Thyroid gland (tissue), 4 donors: ENCODE results near the gene TMEM164.

ENCODE experiments used
- POLR2A ChIP-seq, 2 donors: fragments of 450-650 bp; IDR thresholded peaks; one replicate each; pipeline ENCODE4 v1.6.1; 2017; ENCODE audit warnings: antibody characterized with exemption in 2 of 2, mild to moderate bottlenecking in 2 of 2, moderate library complexity in 1 of 2
- TF ChIP-seq, protein P1 (sequence below), 6 experiments: fragments of 200-600 bp in 3 of 6; fragments of 450-650 bp in 3 of 6; sonication (generic) in 3 of 6; IDR thresholded peaks; one replicate each; pipeline ENCODE4 v1.5.1; 2016 to 2019; ENCODE audit warnings: antibody characterized with exemption in 6 of 6, mild to moderate bottlenecking in 2 of 6, inconsistent platforms in 1 of 6, moderate library complexity in 1 of 6

DNA sequence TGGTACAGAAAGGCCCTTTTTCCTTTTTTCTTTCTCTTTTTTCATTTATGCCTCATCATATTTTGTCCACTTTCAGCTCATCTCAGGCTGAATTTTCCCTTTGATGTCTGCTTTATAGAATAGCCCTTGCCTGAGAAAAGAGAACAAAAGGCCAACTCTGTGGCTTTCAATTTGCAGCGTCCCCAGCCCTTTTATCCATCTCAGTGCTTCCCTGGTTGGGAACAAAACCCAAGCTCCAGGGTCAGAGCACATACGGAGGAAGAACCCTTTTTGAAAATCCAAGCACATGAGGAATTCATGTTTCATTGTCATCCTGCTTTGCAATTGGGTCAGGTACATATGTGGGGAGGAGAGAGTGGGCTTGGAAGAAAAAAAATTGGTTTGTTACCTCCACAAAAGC is 47.5 kb downstream of the TMEM164 start:
- TF ChIP-seq, protein P1, sequence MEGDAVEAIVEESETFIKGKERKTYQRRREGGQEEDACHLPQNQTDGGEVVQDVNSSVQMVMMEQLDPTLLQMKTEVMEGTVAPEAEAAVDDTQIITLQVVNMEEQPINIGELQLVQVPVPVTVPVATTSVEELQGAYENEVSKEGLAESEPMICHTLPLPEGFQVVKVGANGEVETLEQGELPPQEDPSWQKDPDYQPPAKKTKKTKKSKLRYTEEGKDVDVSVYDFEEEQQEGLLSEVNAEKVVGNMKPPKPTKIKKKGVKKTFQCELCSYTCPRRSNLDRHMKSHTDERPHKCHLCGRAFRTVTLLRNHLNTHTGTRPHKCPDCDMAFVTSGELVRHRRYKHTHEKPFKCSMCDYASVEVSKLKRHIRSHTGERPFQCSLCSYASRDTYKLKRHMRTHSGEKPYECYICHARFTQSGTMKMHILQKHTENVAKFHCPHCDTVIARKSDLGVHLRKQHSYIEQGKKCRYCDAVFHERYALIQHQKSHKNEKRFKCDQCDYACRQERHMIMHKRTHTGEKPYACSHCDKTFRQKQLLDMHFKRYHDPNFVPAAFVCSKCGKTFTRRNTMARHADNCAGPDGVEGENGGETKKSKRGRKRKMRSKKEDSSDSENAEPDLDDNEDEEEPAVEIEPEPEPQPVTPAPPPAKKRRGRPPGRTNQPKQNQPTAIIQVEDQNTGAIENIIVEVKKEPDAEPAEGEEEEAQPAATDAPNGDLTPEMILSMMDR (IDR thresholded peaks at IDR 0.05): no peak
- TF ChIP-seq POLR2A (IDR thresholded peaks at IDR 0.05): no peak
